Stimulated activated CD4-positive, alpha-beta T cell treated with anti-CD3 and anti-CD28 coated beads, TNF-alpha, amount 100 ng/mL, for 4 hours (primary cell): ENCODE results near the gene BAG2.
A peak's percentile ranks its signal among the peaks of the same experiment; 100 is the strongest.

ENCODE experiments used
- DNase-seq, 3 experiments: peaks; one replicate each; pipeline ENCODE4 v3.0.0-alpha.2; 2020; ENCODE audit warnings: low read depth in 3 of 3

The BAG2 gene

GRCh38 chr6:57172136-57173055 lies at the start of gene BAG2:
Gene BAG2, plus strand, starts transcription at chr6:57172326. Its CDS starts 372 bp downstream, at chr6:57172698.
- DNase-seq, result peak; percentile 76 to 78 (median 77)

- DNase-seq, result no peak
Observed at GRCh38 chr6:57123111-57123510, 49.0 kb upstream of the BAG2 start.

GRCh38 chr6:57127763-57128162 lies 44.4 kb upstream of the BAG2 start:
- no peak for DNase-seq

GRCh38 chr6:57130661-57131177 lies 41.4 kb upstream of the BAG2 start:
- DNase-seq, result no peak

- DNase-seq, result no peak
Observed at GRCh38 chr6:57134954-57135353, 37.2 kb upstream of the BAG2 start.

- no peak for DNase-seq
Observed at GRCh38 chr6:57135885-57136284, 36.2 kb upstream of the BAG2 start.

- no peak for DNase-seq
Observed at GRCh38 chr6:57137350-57137749, 34.8 kb upstream of the BAG2 start.

GRCh38 chr6:57138026-57138425 lies 34.1 kb upstream of the BAG2 start:
- no peak for DNase-seq

- no peak for DNase-seq
Observed at GRCh38 chr6:57141451-57142177, 30.5 kb upstream of the BAG2 start.

GRCh38 chr6:57142178-57142525 lies 30.0 kb upstream of the BAG2 start:
- no peak for DNase-seq

GRCh38 chr6:57143690-57144089 lies 28.4 kb upstream of the BAG2 start:
- DNase-seq, result no peak

- no peak for DNase-seq
Observed at GRCh38 chr6:57147401-57147800, 24.7 kb upstream of the BAG2 start.

GRCh38 chr6:57147955-57148858 lies 23.9 kb upstream of the BAG2 start:
- DNase-seq, result no peak

- DNase-seq, result no peak
Observed at GRCh38 chr6:57158658-57159057, 13.5 kb upstream of the BAG2 start.

GRCh38 chr6:57159127-57159526 lies 13.0 kb upstream of the BAG2 start:
- DNase-seq, result no peak

- DNase-seq, result no peak
Observed at GRCh38 chr6:57162028-57162427, 10.1 kb upstream of the BAG2 start.

- no peak for DNase-seq
Observed at GRCh38 chr6:57162516-57162915, 9.6 kb upstream of the BAG2 start.

- DNase-seq, result no peak
Observed at GRCh38 chr6:57163956-57164355, 8.2 kb upstream of the BAG2 start.

- no peak for DNase-seq
Observed at GRCh38 chr6:57165080-57165479, 7.0 kb upstream of the BAG2 start.

GRCh38 chr6:57173056-57173885 lies 1.1 kb downstream of the BAG2 start:
- peak in 2 of 3 experiments; percentile 3 to 7 for DNase-seq
